GM12891 (cell line): ENCODE data around the gene PRUNE2.
A peak's percentile ranks its signal among the peaks of the same experiment; 100 is the strongest.

Experiments used
- DNase-seq: peaks from one replicate; pipeline ENCODE4 v3.0.0; 2011; ENCODE audit warnings: low spot score; ENCODE audit not compliant: insufficient read length
- FAIRE-seq: peaks from 2 replicates; lab custom pipeline; 2011; peaks lifted over from hg19 to GRCh38; lab: Jason Lieb, UNC
- PAX5 ChIP-seq: IDR thresholded peaks from 2 replicates; pipeline ENCODE4 v1.6.1; 2011; ENCODE audit warnings: low read length, moderate library complexity, mild to moderate bottlenecking; ENCODE audit not compliant: insufficient read depth, severe bottlenecking
- POLR2A ChIP-seq: IDR thresholded peaks from 2 replicates; pipeline ENCODE4 v1.6.1; 2011; ENCODE audit warnings: low read depth, low read length, control low read depth
- POLR2AphosphoS5 ChIP-seq: IDR thresholded peaks from 2 replicates; pipeline ENCODE4 v1.6.1; 2011; ENCODE audit warnings: low read depth, low read length, control low read depth
- POU2F2 ChIP-seq: IDR thresholded peaks from 2 replicates; pipeline ENCODE4 v1.6.1; 2011; ENCODE audit warnings: low read depth, mild to moderate bottlenecking, control low read depth, low read length, moderate library complexity
- SPI1 ChIP-seq: IDR thresholded peaks from 2 replicates; pipeline ENCODE4 v1.6.1; 2011; ENCODE audit warnings: low read depth, low read length, control low read depth
- TAF1 ChIP-seq: IDR thresholded peaks from 2 replicates; pipeline ENCODE4 v1.6.1; 2011; ENCODE audit warnings: low read depth, low read length, control low read depth

PRUNE2 gene

DNA sequence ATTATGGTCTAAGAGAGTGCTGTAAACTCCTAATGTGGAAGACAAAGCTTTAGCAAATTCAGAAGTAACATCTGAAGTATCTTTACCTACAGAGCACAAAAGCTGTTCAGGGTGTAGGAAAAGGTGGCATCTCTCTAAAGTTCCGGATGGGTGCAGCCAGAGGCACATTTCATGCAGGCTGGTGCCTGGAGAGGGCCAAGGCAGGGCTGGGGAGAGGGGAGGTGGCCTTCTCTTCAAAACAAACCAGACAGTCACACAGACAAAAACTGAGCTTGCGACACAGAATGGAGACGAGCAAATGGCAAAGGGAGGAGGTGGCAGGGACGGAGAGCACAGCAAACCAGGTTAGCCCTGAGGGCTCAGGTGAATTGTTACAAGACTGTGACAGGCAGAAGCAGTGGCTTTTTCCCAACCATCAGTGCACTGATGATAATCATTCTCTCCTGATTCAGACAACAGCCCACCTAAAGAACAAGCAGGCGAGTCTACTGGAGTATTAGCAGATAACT is 263.2 kb downstream of the PRUNE2 start:
- no peak for DNase-seq
- peak; percentile 92 for FAIRE-seq
- no peak for TF ChIP-seq POU2F2
- TF ChIP-seq POLR2AphosphoS5: no peak
- TF ChIP-seq PAX5: no peak
- TF ChIP-seq POLR2A: no peak
- TF ChIP-seq TAF1: no peak
- no peak for TF ChIP-seq SPI1

DNA sequence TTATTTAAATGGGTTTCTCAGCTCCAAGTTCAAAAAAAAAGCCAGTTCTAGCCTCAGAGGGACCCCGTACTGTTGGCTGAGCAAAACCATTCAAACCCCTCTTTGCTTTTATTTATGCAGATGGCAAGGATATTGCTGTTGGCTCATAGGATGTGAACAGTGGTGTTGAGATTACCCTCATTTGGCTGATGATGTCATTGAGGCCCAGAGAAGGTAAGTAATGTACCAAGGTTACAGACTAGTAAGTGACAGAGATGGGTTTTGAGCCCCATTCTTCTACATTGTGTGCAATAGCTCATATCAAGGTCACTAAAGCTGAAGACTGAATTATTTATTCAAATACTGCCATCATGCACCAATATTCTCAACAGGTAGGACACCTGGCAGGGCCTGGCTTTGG is 263.8 kb downstream of the PRUNE2 start:
- FAIRE-seq (peak; percentile 55), DNase-seq (no peak)
- no peak for TF ChIP-seq PAX5
- no peak for TF ChIP-seq POLR2AphosphoS5
- no peak for TF ChIP-seq POU2F2
- TF ChIP-seq TAF1: no peak
- no peak for TF ChIP-seq POLR2A
- TF ChIP-seq SPI1: no peak

DNA sequence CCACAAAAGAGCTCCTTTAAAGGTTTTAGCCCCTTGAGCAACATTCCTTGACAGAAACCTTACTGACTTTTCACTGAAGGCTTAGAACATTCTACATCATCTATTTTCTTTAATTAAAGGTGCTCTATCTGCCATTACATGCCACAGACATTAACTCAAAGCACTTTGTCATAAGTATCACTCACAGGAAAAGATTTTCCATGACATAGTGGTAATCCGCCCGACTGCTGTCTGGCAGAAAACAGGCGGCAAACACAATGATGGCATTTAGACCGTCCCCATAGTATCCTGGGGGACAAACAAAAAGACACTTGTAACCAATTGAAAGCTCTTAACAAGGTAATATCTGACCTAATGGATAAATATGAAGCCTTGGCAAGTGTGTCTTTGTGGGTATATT is 267.9 kb downstream of the PRUNE2 start:
- DNase-seq: no peak
- FAIRE-seq: no peak
- TF ChIP-seq POLR2AphosphoS5: no peak
- TF ChIP-seq SPI1: no peak
- TF ChIP-seq POLR2A: no peak
- no peak for TF ChIP-seq POU2F2
- no peak for TF ChIP-seq PAX5
- TF ChIP-seq TAF1: no peak

DNA sequence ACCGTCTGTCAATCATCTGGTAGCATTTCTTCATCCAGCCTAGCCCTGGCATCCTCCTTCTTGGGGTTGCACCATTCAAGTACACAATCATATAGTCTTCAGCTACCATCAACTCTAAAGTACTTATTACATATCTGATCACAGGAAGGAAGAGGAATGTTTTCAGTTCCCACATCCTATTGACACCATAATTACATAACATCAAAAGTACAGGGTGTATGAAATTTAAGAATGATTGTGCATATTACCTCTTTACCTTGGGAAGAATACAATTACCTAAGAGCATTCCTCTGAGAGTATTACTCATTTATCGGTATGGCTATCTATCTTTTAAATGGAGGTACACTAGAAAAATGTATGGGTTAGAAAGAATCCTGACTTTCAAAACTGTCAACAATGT is 268.5 kb downstream of the PRUNE2 start:
- FAIRE-seq (no peak), DNase-seq (no peak)
- TF ChIP-seq POLR2AphosphoS5: no peak

DNA sequence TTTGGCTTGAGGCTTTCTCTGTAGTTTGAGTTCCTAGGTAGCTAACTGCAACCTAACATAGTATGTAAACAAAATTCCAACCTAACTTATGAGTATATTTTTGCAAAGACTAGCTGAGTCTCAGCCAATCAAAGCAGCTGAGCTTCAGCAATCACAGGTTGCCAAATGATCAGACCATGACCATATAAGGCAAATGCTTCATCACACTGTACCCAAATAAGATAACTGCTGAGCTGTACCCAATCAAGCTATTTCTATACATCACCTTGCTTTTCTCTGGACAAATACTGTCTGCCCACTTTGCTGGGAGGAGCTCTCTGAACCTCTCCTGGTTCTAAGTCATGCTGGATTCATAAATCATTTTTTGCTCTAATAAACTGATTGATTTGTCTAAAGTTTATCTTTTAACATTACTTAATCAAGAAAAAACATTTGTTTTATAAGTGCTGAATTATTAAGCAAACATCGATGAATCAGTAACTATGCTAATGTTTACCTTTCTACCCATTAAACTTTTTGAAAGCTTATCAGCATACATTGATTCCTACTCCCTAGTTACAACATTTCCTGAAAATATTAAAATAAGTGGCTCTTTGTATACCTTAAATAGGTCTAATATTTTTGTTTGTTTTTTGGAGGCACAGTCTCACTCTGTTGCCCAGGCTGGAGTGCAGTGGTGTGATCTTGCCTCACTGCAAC is 271.4 kb downstream of the PRUNE2 start:
- TF ChIP-seq TAF1: no peak
- no peak for TF ChIP-seq PAX5
- TF ChIP-seq POLR2AphosphoS5: no peak
- TF ChIP-seq POU2F2: no peak

DNA sequence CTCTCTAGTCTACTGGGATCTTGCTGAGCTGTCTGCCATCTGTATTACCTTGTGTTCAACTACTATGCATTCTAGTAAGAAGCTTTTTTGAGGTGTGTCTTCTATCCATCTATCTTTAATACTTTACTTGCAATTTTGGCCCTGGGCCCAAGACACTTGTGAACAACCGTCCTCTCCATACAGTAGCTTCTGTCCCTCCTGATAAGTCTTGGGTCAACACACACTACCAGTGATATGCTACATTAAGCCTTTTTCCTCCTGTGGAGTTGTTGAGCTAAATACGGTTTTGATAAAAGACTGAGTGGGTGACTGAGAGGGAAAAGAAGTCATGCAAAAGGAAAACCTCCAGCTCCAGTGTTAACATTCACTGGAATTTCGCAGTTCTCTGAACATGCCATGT is 275.0 kb downstream of the PRUNE2 start:
- FAIRE-seq (no peak), DNase-seq (no peak)
- TF ChIP-seq SPI1: no peak
- no peak for TF ChIP-seq PAX5

More for the DNA sequence above, 271.4 kb downstream of the PRUNE2 start:
- DNase-seq (no peak), FAIRE-seq (peak; percentile 28)

DNA sequence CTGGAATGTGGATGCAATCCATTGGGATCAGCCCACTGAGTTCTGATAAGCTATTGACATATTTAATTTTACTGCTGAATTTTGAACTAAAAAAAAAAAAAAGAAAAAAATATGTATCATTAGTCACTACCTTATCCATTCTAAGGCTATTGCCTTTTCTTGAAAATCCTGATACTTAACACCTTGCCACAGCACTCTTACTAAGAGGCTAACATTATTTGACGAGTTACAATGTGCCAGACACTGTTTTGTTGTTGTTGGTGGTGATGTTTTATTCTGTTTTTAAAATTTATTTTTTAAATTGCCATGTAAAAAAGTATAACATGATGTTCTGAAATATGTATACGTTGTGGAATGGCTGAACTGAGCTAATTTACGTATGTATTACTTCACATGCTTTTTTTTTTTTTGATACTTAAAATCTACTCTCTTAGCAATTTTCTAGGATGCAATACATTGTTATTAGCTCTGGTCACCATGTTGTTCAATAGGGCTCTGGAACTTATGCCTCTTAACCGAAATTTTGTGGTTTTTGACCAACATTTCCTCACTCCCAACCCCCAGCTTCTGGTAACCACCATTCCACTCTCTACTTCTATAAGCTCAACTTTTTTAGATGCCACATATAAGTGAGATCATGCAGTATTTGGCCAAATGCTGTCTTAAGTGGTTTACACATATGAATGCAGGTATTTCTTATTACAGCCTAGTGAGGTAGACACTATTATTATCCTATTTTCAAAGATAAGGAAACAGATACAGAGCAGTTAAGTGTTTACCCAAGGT is 276.5 kb downstream of the PRUNE2 start:
- FAIRE-seq: peak; percentile 88
- no peak for DNase-seq
- TF ChIP-seq POLR2A (no peak), TAF1 (no peak), SPI1 (no peak), POLR2AphosphoS5 (no peak), POU2F2 (no peak), PAX5 (no peak)

DNA sequence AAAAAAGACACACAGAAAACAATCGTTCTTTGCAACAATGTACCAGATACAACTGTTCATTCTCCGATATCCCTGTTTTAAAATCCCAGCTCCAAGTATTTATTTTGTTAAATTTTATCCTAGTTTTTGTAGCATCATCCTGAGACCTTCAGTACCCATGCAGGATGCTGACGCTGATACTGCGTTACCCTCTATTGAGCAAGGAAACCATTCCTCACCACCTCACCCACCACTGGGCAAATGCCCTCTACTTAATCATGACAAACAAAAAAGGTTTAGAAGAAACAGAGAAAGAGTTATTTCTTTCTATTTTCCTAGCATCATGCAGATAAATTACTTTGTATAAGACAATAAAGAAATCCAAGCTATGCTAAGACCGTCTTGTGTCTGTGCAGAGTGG is 277.8 kb downstream of the PRUNE2 start:
- TF ChIP-seq TAF1: no peak
- no peak for TF ChIP-seq POU2F2
- no peak for TF ChIP-seq POLR2A
- TF ChIP-seq SPI1: no peak
- no peak for TF ChIP-seq PAX5
- no peak for TF ChIP-seq POLR2AphosphoS5
- peak; percentile 5 for FAIRE-seq

DNA sequence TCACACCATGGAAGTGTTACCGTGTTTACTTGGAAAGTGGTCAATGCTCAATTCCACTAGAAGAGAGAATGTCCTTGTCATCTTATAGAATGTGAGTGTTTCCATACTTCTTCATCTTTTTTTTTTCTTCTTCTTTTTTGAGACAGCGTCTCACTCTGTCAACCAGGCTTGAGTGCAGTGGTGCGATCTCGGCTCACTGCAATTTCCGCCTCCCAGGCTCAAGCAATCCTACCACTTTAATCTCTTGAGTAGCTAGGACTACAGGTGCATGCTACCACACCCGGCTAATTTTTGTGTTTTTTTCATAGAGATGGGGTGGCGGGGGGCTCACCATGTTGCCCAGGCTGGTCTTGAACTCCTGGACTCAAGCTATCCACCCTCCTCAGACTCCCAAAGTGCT is 278.9 kb downstream of the PRUNE2 start:
- FAIRE-seq (no peak), DNase-seq (no peak)
- TF ChIP-seq TAF1 (no peak), POLR2AphosphoS5 (no peak), POU2F2 (no peak)

More for the DNA sequence above, 277.8 kb downstream of the PRUNE2 start:
- no peak for DNase-seq

DNA sequence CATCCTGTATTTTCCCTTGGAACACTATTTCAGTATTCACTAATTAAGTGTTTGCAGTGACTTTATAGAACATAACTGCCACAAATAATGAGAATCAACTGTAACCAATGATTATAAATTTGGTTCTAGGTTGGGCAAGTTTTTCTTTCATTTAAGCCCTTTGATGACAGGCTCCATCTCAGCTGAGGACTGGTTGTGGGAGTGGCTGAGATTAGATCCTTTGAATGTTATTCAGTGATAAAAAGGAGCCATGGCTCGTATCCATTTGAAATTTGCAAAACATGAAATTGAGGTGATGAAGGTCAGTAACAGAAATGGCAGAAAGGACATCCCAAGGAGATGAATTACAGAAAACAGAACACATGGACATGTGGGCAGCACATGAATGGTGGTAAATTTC is 279.8 kb downstream of the PRUNE2 start:
- no peak for TF ChIP-seq TAF1
- TF ChIP-seq POLR2AphosphoS5: no peak
- TF ChIP-seq SPI1: no peak
- no peak for TF ChIP-seq POU2F2
- no peak for TF ChIP-seq POLR2A
- no peak for TF ChIP-seq PAX5
- no peak for FAIRE-seq
- DNase-seq: no peak
